ENCODE results near the gene ZNF681. TPM values are rescaled to one million over a fixed set of nuclear protein-coding genes. Genes with fewer than 3 reads are reported as not detected.

The ZNF681 gene
- total and polyA plus RNA-seq, 4 donors, result 0.58 to 4.8 (median 1.4) TPM

DNA sequence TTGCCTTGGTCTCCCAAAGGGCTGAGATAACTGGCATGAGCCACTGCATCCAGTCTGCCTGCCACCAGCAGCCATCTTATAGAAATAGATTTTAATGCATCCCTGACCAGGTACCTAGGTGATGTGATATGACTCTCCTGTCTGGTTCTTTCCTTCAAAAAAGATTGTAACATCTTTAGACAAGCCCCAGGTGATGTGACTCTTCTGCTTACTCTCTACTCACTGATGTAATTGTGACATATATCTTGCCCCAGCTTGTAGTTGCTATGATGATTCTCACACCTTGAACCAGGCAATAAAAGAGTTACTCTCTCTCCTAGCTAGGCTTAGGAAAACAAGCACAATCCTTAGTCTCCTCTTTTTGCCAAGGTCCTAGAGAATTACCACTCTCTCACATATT, 30.6 kb upstream of the ZNF681 start:
- H3K4me3 ChIP-seq, result no peak overlapping the region
- H3K9me3 ChIP-seq (ENCODE audit: control insufficient read depth in 4 of 4, insufficient read depth in 3 of 4, low read length in 3 of 4), result peaks cover 0 to 20% (median 0%) of the 10 kb centered on the region in 4 donors
- H3K9ac ChIP-seq (ENCODE audit: insufficient read depth in 1 of 2, low read length in 2 of 2), result no peak overlapping the region
- H3K4me1 ChIP-seq (ENCODE audit: control insufficient read depth in 5 of 5, insufficient read depth in 5 of 5, low read length in 5 of 5), result peaks cover 0 to 2% (median 0%) of the 10 kb centered on the region in 5 donors
- ATAC-seq (ENCODE audit: insufficient read depth, low FRiP score) (no peak), DNase-seq (no peak)
- no peak overlapping the region for H3K27ac ChIP-seq (ENCODE audit: low read depth in 1 of 2, low read length in 1 of 2)
- TF ChIP-seq, protein P1, sequence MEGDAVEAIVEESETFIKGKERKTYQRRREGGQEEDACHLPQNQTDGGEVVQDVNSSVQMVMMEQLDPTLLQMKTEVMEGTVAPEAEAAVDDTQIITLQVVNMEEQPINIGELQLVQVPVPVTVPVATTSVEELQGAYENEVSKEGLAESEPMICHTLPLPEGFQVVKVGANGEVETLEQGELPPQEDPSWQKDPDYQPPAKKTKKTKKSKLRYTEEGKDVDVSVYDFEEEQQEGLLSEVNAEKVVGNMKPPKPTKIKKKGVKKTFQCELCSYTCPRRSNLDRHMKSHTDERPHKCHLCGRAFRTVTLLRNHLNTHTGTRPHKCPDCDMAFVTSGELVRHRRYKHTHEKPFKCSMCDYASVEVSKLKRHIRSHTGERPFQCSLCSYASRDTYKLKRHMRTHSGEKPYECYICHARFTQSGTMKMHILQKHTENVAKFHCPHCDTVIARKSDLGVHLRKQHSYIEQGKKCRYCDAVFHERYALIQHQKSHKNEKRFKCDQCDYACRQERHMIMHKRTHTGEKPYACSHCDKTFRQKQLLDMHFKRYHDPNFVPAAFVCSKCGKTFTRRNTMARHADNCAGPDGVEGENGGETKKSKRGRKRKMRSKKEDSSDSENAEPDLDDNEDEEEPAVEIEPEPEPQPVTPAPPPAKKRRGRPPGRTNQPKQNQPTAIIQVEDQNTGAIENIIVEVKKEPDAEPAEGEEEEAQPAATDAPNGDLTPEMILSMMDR (IDR thresholded peaks at IDR 0.05; ENCODE audit: control extremely low read depth, extremely low read depth), result no peak
- H3K36me3 ChIP-seq (ENCODE audit: control insufficient read depth in 4 of 4, insufficient read depth in 4 of 4, low read length in 4 of 4), result peaks cover 0 to 10% (median 2%) of the 10 kb centered on the region in 4 donors
- no peaks in the 10 kb centered on the region for H3K27me3 ChIP-seq (ENCODE audit: control insufficient read depth in 3 of 3, insufficient read depth in 3 of 3, low read length in 2 of 3)

DNA sequence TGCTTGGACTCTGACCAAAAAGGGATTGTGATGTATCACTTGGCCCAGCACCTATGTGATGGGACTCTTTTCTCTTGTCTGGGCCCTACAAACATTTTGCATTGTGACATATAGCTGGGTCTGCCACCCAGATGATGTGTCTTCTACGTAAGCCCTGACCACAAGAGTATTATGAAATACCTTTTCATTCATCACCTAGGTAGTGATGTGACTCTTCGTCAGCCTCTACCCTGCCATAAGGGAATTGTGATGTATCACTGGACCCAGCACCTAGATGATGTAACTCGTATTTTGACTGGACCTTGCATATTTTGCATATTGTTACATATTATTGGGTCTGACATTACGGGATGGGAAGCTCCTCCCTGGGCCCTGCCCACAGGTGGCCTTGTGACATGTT, 29.7 kb upstream of the ZNF681 start:
- H3K36me3 ChIP-seq (ENCODE audit: control insufficient read depth in 4 of 4, insufficient read depth in 4 of 4, low read length in 4 of 4), result peaks cover 0 to 11% (median 3%) of the 10 kb centered on the region in 4 donors
- ATAC-seq (ENCODE audit: insufficient read depth, low FRiP score) (no peak), DNase-seq (no peak)
- H3K27ac ChIP-seq (ENCODE audit: low read depth in 1 of 2, low read length in 1 of 2), result no peak overlapping the region
- peaks cover 0 to 2% (median 0%) of the 10 kb centered on the region in 5 donors for H3K4me1 ChIP-seq (ENCODE audit: control insufficient read depth in 5 of 5, insufficient read depth in 5 of 5, low read length in 5 of 5)
- peaks cover 0 to 24% (median 0%) of the 10 kb centered on the region in 4 donors for H3K9me3 ChIP-seq (ENCODE audit: control insufficient read depth in 4 of 4, insufficient read depth in 3 of 4, low read length in 3 of 4)
- 86 to 93% methylated on average over 4 of the region's 4 CpGs for WGBS, 2 donors
- H3K27me3 ChIP-seq (ENCODE audit: control insufficient read depth in 3 of 3, insufficient read depth in 3 of 3, low read length in 2 of 3), result no peaks in the 10 kb centered on the region
- no peak overlapping the region for H3K9ac ChIP-seq (ENCODE audit: insufficient read depth in 1 of 2, low read length in 2 of 2)
- H3K4me3 ChIP-seq, result no peak overlapping the region
- TF ChIP-seq, protein P1 (IDR thresholded peaks at IDR 0.05; ENCODE audit: control extremely low read depth, extremely low read depth), result no peak

DNA sequence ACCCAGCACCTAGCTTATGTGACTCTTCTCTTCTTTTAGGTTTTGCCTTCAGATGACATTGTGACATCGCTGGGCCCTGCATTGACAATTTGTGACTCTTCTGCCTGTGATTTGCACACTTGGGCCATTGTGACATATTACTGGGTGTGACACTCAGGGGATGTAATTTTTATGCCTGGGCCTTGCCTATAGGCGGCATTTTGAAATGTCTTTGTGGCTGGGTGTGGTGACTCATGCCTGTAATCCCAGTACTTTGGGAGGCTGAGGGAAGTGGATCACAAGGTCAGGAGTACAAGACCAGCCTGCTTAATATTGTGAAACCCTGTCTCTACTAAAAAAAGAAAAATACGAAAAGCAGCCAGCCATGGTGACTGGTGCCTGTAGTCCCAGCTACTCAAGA, 28.4 kb upstream of the ZNF681 start:
- Histone ChIP-seq H3K27ac (ENCODE audit: low read depth in 1 of 2, low read length in 1 of 2) (no peak overlapping the region), H3K27me3 (ENCODE audit: control insufficient read depth in 3 of 3, insufficient read depth in 3 of 3, low read length in 2 of 3) (no peaks in the 10 kb centered on the region), H3K4me1 (ENCODE audit: control insufficient read depth in 5 of 5, insufficient read depth in 5 of 5, low read length in 5 of 5) (peaks cover 0 to 2% (median 0%) of the 10 kb centered on the region in 5 donors), H3K9ac (ENCODE audit: insufficient read depth in 1 of 2, low read length in 2 of 2) (no peak overlapping the region), H3K4me3 (no peak overlapping the region), H3K36me3 (ENCODE audit: control insufficient read depth in 4 of 4, insufficient read depth in 4 of 4, low read length in 4 of 4) (peaks cover 0 to 11% (median 4%) of the 10 kb centered on the region in 4 donors), H3K9me3 (ENCODE audit: control insufficient read depth in 4 of 4, insufficient read depth in 3 of 4, low read length in 3 of 4) (peaks cover 0 to 32% (median 0%) of the 10 kb centered on the region in 4 donors)
- TF ChIP-seq, protein P1 (IDR thresholded peaks at IDR 0.05; ENCODE audit: control extremely low read depth, extremely low read depth), result no peak
- no peak for DNase-seq
- no peak for ATAC-seq (ENCODE audit: insufficient read depth, low FRiP score)
- WGBS, 2 donors, result 77 to 87% methylated on average over 3 of the region's 3 CpGs

DNA sequence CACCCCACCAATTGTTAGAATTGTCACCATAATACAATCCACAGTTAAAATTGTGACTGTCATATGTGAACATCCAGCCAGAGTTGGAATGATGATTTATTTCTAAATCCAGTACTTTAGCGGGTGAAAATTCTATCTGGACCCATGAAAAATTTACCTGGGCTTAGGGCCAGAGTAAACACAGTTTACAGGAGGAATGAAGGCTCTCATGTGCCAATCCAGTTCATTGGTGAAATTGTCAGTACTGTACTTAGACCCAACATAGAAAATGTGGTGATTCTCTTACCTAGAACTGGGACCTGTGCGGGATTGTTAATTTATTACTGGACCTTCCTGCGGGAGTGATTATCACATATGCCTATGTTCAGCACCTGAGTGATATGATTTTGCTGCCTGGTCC, 27.3 kb upstream of the ZNF681 start:
- Histone ChIP-seq H3K4me1 (ENCODE audit: control insufficient read depth in 5 of 5, insufficient read depth in 5 of 5, low read length in 5 of 5) (peaks cover 0 to 2% (median 0%) of the 10 kb centered on the region in 5 donors), H3K27ac (ENCODE audit: low read depth in 1 of 2, low read length in 1 of 2) (no peak overlapping the region), H3K36me3 (ENCODE audit: control insufficient read depth in 4 of 4, insufficient read depth in 4 of 4, low read length in 4 of 4) (peaks cover 0 to 11% (median 4%) of the 10 kb centered on the region in 4 donors), H3K27me3 (ENCODE audit: control insufficient read depth in 3 of 3, insufficient read depth in 3 of 3, low read length in 2 of 3) (no peaks in the 10 kb centered on the region), H3K9ac (ENCODE audit: insufficient read depth in 1 of 2, low read length in 2 of 2) (no peak overlapping the region), H3K9me3 (ENCODE audit: control insufficient read depth in 4 of 4, insufficient read depth in 3 of 4, low read length in 3 of 4) (peaks cover 0 to 37% (median 0%) of the 10 kb centered on the region in 4 donors), H3K4me3 (no peak overlapping the region)
- DNase-seq (peak in 1 of 3 donors; percentile 33), ATAC-seq (ENCODE audit: insufficient read depth, low FRiP score) (no peak)
- WGBS, 2 donors, result 72 to 86% methylated on average over 3 of the region's 3 CpGs
- TF ChIP-seq, protein P1 (IDR thresholded peaks at IDR 0.05; ENCODE audit: control extremely low read depth, extremely low read depth), result no peak

All from lung (tissue), 12 donors.